Spleen (tissue), 11 donors: ENCODE data around the gene CD82. TPM values are rescaled to one million over a fixed set of nuclear protein-coding genes. Genes with fewer than 3 reads are reported as not detected.
"Not testable (repeated sequence)": the region's sequence is repeated elsewhere in the genome, so short reads cannot be mapped to it uniquely, and the experiment has no call there.

Experiments
- DNase-seq: peaks from one replicate; pipeline ENCODE4 v3.0.0-alpha.2; 2020
- H3K27ac ChIP-seq, 8 donors: fragments of 200-600 bp; sonication (generic) in 7 of 8; 1 replicate in 4 of 8; 2 replicates in 4 of 8; pipeline versions ENCODE4 v1.5.0 to v1.8.0; 2016 to 2021; ENCODE audit warnings: inconsistent platforms in 4 of 8, mild to moderate bottlenecking in 4 of 8, moderate library complexity in 1 of 8
- H3K27me3 ChIP-seq, 7 donors: fragments of 200-600 bp; sonication (generic) in 6 of 7; replicated peaks in 1 of 7; 1 replicate in 4 of 7; 2 replicates in 3 of 7; pipeline versions ENCODE4 v1.5.0 to v1.8.0; 2016 to 2021; ENCODE audit warnings: inconsistent platforms in 3 of 7, mild to moderate bottlenecking in 1 of 7
- H3K36me3 ChIP-seq, 6 donors: fragments of 200-600 bp; sonication (generic) in 5 of 6; 1 replicate in 4 of 6; 2 replicates in 2 of 6; pipeline versions ENCODE4 v1.5.0 to v1.8.0; 2016 to 2021; ENCODE audit warnings: inconsistent platforms in 2 of 6
- H3K4me1 ChIP-seq, 6 donors: fragments of 200-600 bp; sonication (generic) in 5 of 6; 1 replicate in 3 of 6; 2 replicates in 3 of 6; pipeline versions ENCODE4 v1.5.0 to v1.8.0; 2016 to 2021; ENCODE audit warnings: inconsistent platforms in 3 of 6
- H3K4me3 ChIP-seq, 8 donors: fragments of 200-600 bp; sonication (generic) in 7 of 8; 1 replicate in 4 of 8; 2 replicates in 4 of 8; pipeline versions ENCODE4 v1.5.0 to v1.8.0; 2016 to 2021; ENCODE audit warnings: inconsistent platforms in 4 of 8, mild to moderate bottlenecking in 4 of 8, moderate library complexity in 2 of 8
- H3K9me3 ChIP-seq, 8 donors: fragments of 200-600 bp; sonication (generic) in 7 of 8; 1 replicate in 4 of 8; 2 replicates in 4 of 8; pipeline versions ENCODE4 v1.5.0 to v1.8.0; 2016 to 2021; ENCODE audit warnings: inconsistent platforms in 4 of 8
- CTCF ChIP-seq, 11 experiments: fragments of 200-600 bp in 7 of 11; fragments of 450-650 bp in 4 of 11; sonication (generic) in 4 of 11; IDR thresholded peaks in 8 of 11; conservative IDR thresholded peaks in 3 of 11; 1 replicate in 7 of 11; 2 replicates in 4 of 11; pipeline versions ENCODE4 v1.4.0 to v1.8.0; 2016 to 2021; ENCODE audit warnings: antibody characterized with exemption in 11 of 11, inconsistent platforms in 4 of 11, mild to moderate bottlenecking in 1 of 11
- POLR2A ChIP-seq, 3 donors: fragments of 450-650 bp; IDR thresholded peaks; one replicate each; pipeline ENCODE4 v1.5.1; 2017; ENCODE audit warnings: antibody characterized with exemption in 3 of 3, mild to moderate bottlenecking in 1 of 3
- POLR2AphosphoS5 ChIP-seq, 3 donors: sonication (generic); formaldehyde crosslinking; IDR thresholded peaks; one replicate each; pipeline ENCODE4 v1.5.1; 2017; ENCODE audit warnings: antibody characterized with exemption in 3 of 3
- WGBS, 5 donors: extraction: QIAGEN DNeasy Blood & Tissue Kit in 3 of 5; methylation state at CpG; one replicate each; pipeline versions ENCODE4 v1.1.5 to v1.1.7; 2013 to 2018; 5-methylcytosine and 5-hydroxymethylcytosine counted together
- intact Hi-C: fragments of 100-400 bp; cut with DNase I; formaldehyde crosslinking; loops from one replicate; pipeline ENCODE4 v1.15.0; 2023; ENCODE audit warnings: low total_unique reads
- polyA plus RNA-seq, 3 donors: library from polyadenylated mRNA; stranded (reverse); fragments of 200-250 nt; gene quantifications; one replicate each; pipeline ENCODE4 v1.2.1, GENCODE V29; 2013
- total RNA-seq, 7 donors: library from RNA; depleted of rRNA in 3 of 7; stranded (reverse); fragments of >200 nt in 3 of 7; fragmentation: NEBNext Ultra II Directional in 4 of 7; extraction: Animal tissue kit (Norgen Biotek cat#: 25700) in 4 of 7; gene quantifications; one replicate each; pipeline versions ENCODE4 v1.1.0 to v1.2.1, GENCODE V29; 2016 to 2021
- donor health status: healthy with polysubstance abuse.
- donor health status: DM: no; HTN: no; CAD: no; lungs with moderate emphysema.
- donor health status: DM: no; HTN: no; CAD: no.
- donor health status: Bipolar disorder and iron deficiency.
- donor health status: healthy.
- donor health status: DM: no; HTN: no; CAD: no.
- donor health status: DM: yes; HTN: yes; CAD: no.

CD82 gene
- total and polyA plus RNA-seq, 10 donors = 27.8 to 174 (median 95.2) TPM

GRCh38 chr11:44645827-44646226 is 80.4 kb downstream of the CD82 start:
- no peaks in the 10 kb centered on the region for H3K27me3 ChIP-seq
- no peaks in the 10 kb centered on the region for H3K4me1 ChIP-seq
- DNase-seq = no peak
- intact Hi-C loops = no loop called here
- peaks cover 0 to 46% (median 34%) of the 10 kb centered on the region in 8 donors for H3K9me3 ChIP-seq
- H3K36me3 ChIP-seq = no peaks in the 10 kb centered on the region
- H3K4me3 ChIP-seq = no peak overlapping the region
- H3K27ac ChIP-seq = no peak overlapping the region
- 29 to 49% (median 39%) methylated on average over 3 of the region's 3 CpGs for WGBS, 5 donors
- TF ChIP-seq POLR2A (IDR thresholded peaks at IDR 0.05) (no peak), POLR2AphosphoS5 (IDR thresholded peaks at IDR 0.05) (no peak), CTCF (IDR thresholded peaks at IDR 0.05 in 8 of 11, conservative IDR thresholded peaks at IDR 0.05 in 3 of 11) (no peak)

- H3K36me3 ChIP-seq, intact Hi-C loops, DNase-seq, H3K4me3 ChIP-seq, H3K27ac ChIP-seq, H3K4me1 ChIP-seq, H3K27me3 ChIP-seq: not testable (repeated sequence)
- peaks cover 0 to 37% (median 30%) of the 10 kb centered on the region in 8 donors for H3K9me3 ChIP-seq
- 65 to 71% (median 65%) methylated on average over 6 of the region's 6 CpGs for WGBS, 5 donors
Measured at GRCh38 chr11:44647255-44647955, 81.9 kb downstream of the CD82 start.

- Histone ChIP-seq H3K27ac (no peak overlapping the region), H3K9me3 (peaks cover 0 to 30% (median 23%) of the 10 kb centered on the region in 8 donors), H3K4me1 (peaks cover 0 to 7% (median 0%) of the 10 kb centered on the region in 6 donors), H3K4me3 (no peak overlapping the region), H3K27me3 (peaks cover 0 to 10% (median 0%) of the 10 kb centered on the region in 7 donors), H3K36me3 (no peaks in the 10 kb centered on the region)
- TF ChIP-seq CTCF (IDR thresholded peaks at IDR 0.05 in 8 of 11, conservative IDR thresholded peaks at IDR 0.05 in 3 of 11) (no peak), POLR2A (IDR thresholded peaks at IDR 0.05) (no peak)
- WGBS, 5 donors = 67 to 85% (median 75%) methylated on average over 1 of the region's 1 CpG
- no peak for DNase-seq
- intact Hi-C loops = no loop called here
Measured at GRCh38 chr11:44648109-44648508, 82.6 kb downstream of the CD82 start.

GRCh38 chr11:44651535-44652155 is 86.2 kb downstream of the CD82 start:
- intact Hi-C loops = no loop called here
- TF ChIP-seq POLR2AphosphoS5 (IDR thresholded peaks at IDR 0.05) (no peak), POLR2A (IDR thresholded peaks at IDR 0.05) (no peak), CTCF (IDR thresholded peaks at IDR 0.05 in 8 of 11, conservative IDR thresholded peaks at IDR 0.05 in 3 of 11) (no peak)

More at GRCh38 chr11:44651535-44652155, 86.2 kb downstream of the CD82 start:
- no peaks in the 10 kb centered on the region for H3K36me3 ChIP-seq
- H3K4me1 ChIP-seq = peaks cover 0 to 7% (median 0%) of the 10 kb centered on the region in 6 donors
- WGBS, 5 donors = 27 to 43% (median 34%) methylated on average over 13 to 15 of the region's 15 CpGs
- H3K4me3 ChIP-seq = no peak overlapping the region
- no peak overlapping the region for H3K27ac ChIP-seq
- DNase-seq = peak; percentile 71
- peaks cover 0 to 21% (median 0%) of the 10 kb centered on the region in 7 donors for H3K27me3 ChIP-seq
- peaks cover 0 to 8% (median 4%) of the 10 kb centered on the region in 8 donors for H3K9me3 ChIP-seq
